D721Med (cell line): Measurements from ENCODE around the gene CDH4.

ENCODE experiments used
- DNase-seq: peaks from one replicate; pipeline ENCODE4 v3.0.0; 2011; ENCODE audit warnings: low spot score; ENCODE audit not compliant: insufficient read length
- FAIRE-seq: peaks from 2 replicates; lab custom pipeline; 2011; peaks lifted over from hg19 to GRCh38; lab: Jason Lieb, UNC
- CTCF ChIP-seq: IDR thresholded peaks from 2 replicates; pipeline ENCODE4 v1.5.1; 2012; ENCODE audit warnings: mild to moderate bottlenecking, control low read depth; ENCODE audit not compliant: insufficient read depth; ENCODE audit errors: missing control alignments

Gene CDH4

DNA sequence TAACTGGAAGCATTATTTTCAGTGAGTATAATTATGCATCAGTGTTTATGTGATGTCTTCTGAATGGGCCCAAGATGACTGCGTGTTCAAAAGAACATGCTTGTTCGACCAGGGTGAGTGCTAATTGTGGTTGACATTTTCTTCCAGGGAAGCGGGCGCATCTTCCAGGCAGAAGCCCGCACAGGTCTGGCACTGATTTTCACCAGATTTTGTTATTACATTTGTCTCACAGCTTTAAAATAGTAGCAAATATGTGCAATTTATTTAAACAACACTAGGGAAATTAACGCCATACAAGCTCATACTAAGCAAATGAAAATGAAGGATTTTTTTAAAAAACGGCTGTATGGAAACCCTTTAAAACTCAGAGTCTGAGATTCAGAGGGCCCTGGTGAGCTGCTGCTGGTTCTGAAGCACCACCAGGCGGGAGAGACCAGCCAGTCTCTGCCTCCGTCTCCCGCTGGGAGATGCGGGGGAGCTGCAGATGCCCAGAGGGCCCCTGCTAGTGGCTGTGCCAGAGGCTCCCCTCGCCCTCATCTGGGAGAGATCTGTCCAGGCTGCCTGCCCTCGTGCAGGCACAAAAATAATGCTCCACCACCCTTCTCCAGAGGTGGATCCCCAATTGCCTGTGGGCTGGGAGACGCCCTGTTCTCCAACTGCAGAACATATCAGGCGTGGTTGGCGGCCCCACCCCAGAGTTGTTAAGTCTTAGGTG is 516.7 kb downstream of the CDH4 start:
- no peak for TF ChIP-seq CTCF
- no peak for FAIRE-seq
- no peak for DNase-seq

DNA sequence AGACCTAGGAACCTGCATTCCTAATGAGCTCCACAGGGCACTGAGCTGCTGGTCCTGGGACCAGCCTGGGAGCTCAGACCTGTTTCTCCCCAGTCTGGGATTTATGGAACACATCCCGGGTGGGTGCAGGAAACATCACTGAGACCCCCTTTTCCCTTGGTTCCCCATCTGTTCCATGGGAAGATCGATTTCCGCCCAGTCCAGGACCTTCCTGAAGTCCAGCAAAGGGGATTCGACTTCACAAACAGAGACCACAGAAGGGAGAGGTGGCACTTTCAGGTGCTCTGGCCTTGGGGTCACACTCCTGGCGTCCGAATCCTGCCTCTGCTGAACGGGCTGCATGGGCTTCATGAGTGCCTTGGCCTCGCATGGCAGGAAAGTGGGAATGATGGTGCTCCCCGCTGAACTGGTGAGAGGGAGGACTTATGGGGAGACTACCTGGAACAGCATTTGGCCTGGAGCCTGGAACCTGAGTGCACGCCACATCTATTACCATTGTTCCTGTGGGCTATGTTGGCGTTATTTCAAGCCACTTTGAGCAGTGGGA is 517.3 kb downstream of the CDH4 start:
- DNase-seq (no peak), FAIRE-seq (no peak)
- no peak for TF ChIP-seq CTCF

DNA sequence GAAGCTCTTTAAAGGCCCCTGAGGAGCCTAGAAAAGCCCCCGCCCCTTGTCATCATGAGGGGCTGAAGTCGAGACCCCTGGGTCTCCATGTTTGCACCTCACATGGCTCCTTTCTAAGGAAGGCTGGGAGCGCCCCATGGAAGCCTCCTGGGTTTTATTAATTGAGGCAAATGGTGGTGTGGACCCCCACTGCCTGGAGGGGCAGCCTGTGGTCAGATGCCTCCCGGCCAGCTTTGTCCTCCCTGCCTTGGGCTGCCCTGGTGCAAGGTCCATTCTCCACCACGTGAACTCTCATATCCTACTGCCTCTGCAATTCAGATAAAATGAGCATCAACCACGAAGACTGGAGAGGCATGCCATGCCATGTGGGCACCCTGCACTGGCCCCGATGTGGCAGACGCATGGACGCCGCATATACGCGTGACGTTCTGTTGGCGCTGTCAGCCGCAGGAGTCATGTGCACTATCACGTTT is 518.1 kb downstream of the CDH4 start:
- DNase-seq (no peak), FAIRE-seq (no peak)
- no peak for TF ChIP-seq CTCF

GRCh38 chr20:61771805-61772350 is 519.8 kb downstream of the CDH4 start:
- no peak for TF ChIP-seq CTCF
- DNase-seq (no peak), FAIRE-seq (no peak)

GRCh38 chr20:61772828-61773631 is 521.0 kb downstream of the CDH4 start:
- TF ChIP-seq CTCF = no peak
- FAIRE-seq (no peak), DNase-seq (no peak)

- TF ChIP-seq CTCF = no peak
- FAIRE-seq = no peak
- DNase-seq = no peak
These were observed 522.0 kb downstream of the CDH4 start for GRCh38 chr20:61773926-61774587.
